HL-60/S4 treated with retinoic acid at 250 ng/mL for 4 days and 3 days (cell line): ENCODE measurements around the gene TESK1.
"Not testable (repeated sequence)": the region's sequence is repeated elsewhere in the genome, so short reads cannot be mapped to it uniquely, and the experiment has no call there.

Source experiments
- in situ Hi-C: fragments of 300-500 bp; cut with MboI; formaldehyde crosslinking; loops from 2 replicates; pipeline ENCODE4 v1.7.0; 2022; ENCODE audit warnings: low sequenced_read_pairs

The TESK1 gene

GRCh38 chr9:35645736-35646135 lies 40.7 kb downstream of the TESK1 start:
- in situ Hi-C loops = not testable (repeated sequence)

GRCh38 chr9:35646153-35646532 lies 41.1 kb downstream of the TESK1 start:
- in situ Hi-C loops = no loop called here

GRCh38 chr9:35646533-35647265 lies 41.6 kb downstream of the TESK1 start:
- in situ Hi-C loops = no loop called here

- in situ Hi-C loops = no loop called here
These were observed 44.6 kb downstream of the TESK1 start for GRCh38 chr9:35649431-35650340.

GRCh38 chr9:35650341-35651158 lies 45.5 kb downstream of the TESK1 start, which contains the start of gene SIT1:
Gene SIT1 (minus strand): TSS chr9:35650931. CDS start chr9:35650853, 78 bp downstream.
- in situ Hi-C loops = no loop called here

GRCh38 chr9:35651956-35652828 lies 47.1 kb downstream of the TESK1 start:
- in situ Hi-C loops = no loop called here

GRCh38 chr9:35652829-35653209 lies 47.8 kb downstream of the TESK1 start:
- in situ Hi-C loops = no loop called here

- in situ Hi-C loops = no loop called here
These were observed 48.5 kb downstream of the TESK1 start for GRCh38 chr9:35653611-35654010.

- in situ Hi-C loops = no loop called here
These were observed 51.3 kb downstream of the TESK1 start for GRCh38 chr9:35656348-35656747.

GRCh38 chr9:35656831-35657545 lies 51.9 kb downstream of the TESK1 start:
- in situ Hi-C loops = no loop called here

- in situ Hi-C loops = no loop called here
These were observed 52.6 kb downstream of the TESK1 start, which contains the start of gene RMRP for GRCh38 chr9:35657546-35658136. Gene RMRP (minus strand): TSS chr9:35658019.

- in situ Hi-C loops = no loop called here
These were observed 53.3 kb downstream of the TESK1 start, which contains the start of gene CCDC107 for GRCh38 chr9:35658137-35658967. Gene CCDC107 (plus strand): TSS chr9:35658292. CDS start chr9:35658380, 88 bp downstream.

GRCh38 chr9:35658968-35659220 lies 53.8 kb downstream of the TESK1 start:
- in situ Hi-C loops = no loop called here

GRCh38 chr9:35659340-35659739 lies 54.3 kb downstream of the TESK1 start:
- in situ Hi-C loops = no loop called here
